GM23338 (cell line): ENCODE measurements around the gene ZBTB24. TPM values are rescaled to one million over a fixed set of nuclear protein-coding genes. Genes with fewer than 3 reads are reported as not detected.
"Not testable (repeated sequence)": the region's sequence is repeated elsewhere in the genome, so short reads cannot be mapped to it uniquely, and the experiment has no call there.

Experiments
- ATAC-seq: fragments of 200-7000 bp; cut with Tn5 transposase; 3 replicates; pipeline ENCODE4 v1.9.1; 2020
- DNase-seq: peaks from one replicate; pipeline ENCODE4 v3.0.0-alpha.2; 2015; ENCODE audit warnings: low spot score
- H2AFZ ChIP-seq: fragments of 200-600 bp; sonication (generic); 2 replicates; pipeline ENCODE4 v1.8.0; 2016; ENCODE audit warnings: antibody characterized with exemption, mild to moderate bottlenecking, moderate library complexity
- H3F3A ChIP-seq: fragments of 200-600 bp; sonication (generic); replicated peaks from 2 replicates; pipeline ENCODE4 v1.8.0; 2017; ENCODE audit warnings: antibody characterized with exemption, mixed run types, low read depth
- H3K27ac ChIP-seq: fragments of 200-600 bp; sonication (generic); 2 replicates; pipeline ENCODE4 v1.6.1; 2016; ENCODE audit warnings: low read depth
- H3K27me3 ChIP-seq: fragments of 200-600 bp; sonication (generic); 2 replicates; pipeline ENCODE4 v1.8.0; 2016; ENCODE audit warnings: mild to moderate bottlenecking, mixed run types, moderate library complexity; ENCODE audit not compliant: insufficient read depth
- H3K36me3 ChIP-seq: fragments of 200-600 bp; sonication (generic); 2 replicates; pipeline ENCODE4 v1.8.0; 2016; ENCODE audit warnings: mild to moderate bottlenecking; ENCODE audit not compliant: insufficient read depth
- H3K4me1 ChIP-seq: fragments of 200-600 bp; sonication (generic); 2 replicates; pipeline ENCODE4 v1.8.0; 2016; ENCODE audit warnings: mild to moderate bottlenecking, moderate library complexity; ENCODE audit not compliant: insufficient read depth
- H3K4me2 ChIP-seq: fragments of 200-600 bp; sonication (generic); 2 replicates; pipeline ENCODE4 v1.7.1; 2017; ENCODE audit warnings: mixed run types
- H3K4me3 ChIP-seq: fragments of 200-600 bp; sonication (generic); 2 replicates; pipeline ENCODE4 v1.6.1; 2016; ENCODE audit warnings: mixed run types
- H3K79me2 ChIP-seq: fragments of 200-600 bp; sonication (generic); replicated peaks from 2 replicates; pipeline ENCODE4 v1.8.0; 2017; ENCODE audit warnings: mild to moderate bottlenecking; ENCODE audit not compliant: insufficient read depth
- H3K9me2 ChIP-seq: fragments of 200-600 bp; sonication (generic); 2 replicates; pipeline ENCODE4 v1.8.0; 2017; ENCODE audit not compliant: insufficient read depth
- H4K20me1 ChIP-seq: fragments of 200-600 bp; sonication (generic); replicated peaks from 2 replicates; pipeline ENCODE4 v1.8.0; 2017; ENCODE audit warnings: mild to moderate bottlenecking; ENCODE audit not compliant: insufficient read depth
- H3K27ac Mint-ChIP-seq: 2 replicates; pipeline ENCODE4 v1.8.0; 2020; ENCODE audit warnings: inconsistent platforms, mild to moderate bottlenecking, moderate library complexity, mixed read lengths
- H3K27me3 Mint-ChIP-seq: 3 replicates; pipeline ENCODE4 v1.8.0; 2022; ENCODE audit warnings: low read depth, mild to moderate bottlenecking, moderate library complexity, mixed read lengths, inconsistent platforms; ENCODE audit not compliant: insufficient read depth, poor library complexity
- H3K36me3 Mint-ChIP-seq: 3 replicates; pipeline ENCODE4 v1.8.0; 2021; ENCODE audit warnings: low read depth, mild to moderate bottlenecking, inconsistent platforms, moderate library complexity, mixed read lengths
- H3K4me1 Mint-ChIP-seq: 3 replicates; pipeline ENCODE4 v1.8.0; 2020; ENCODE audit warnings: mild to moderate bottlenecking, inconsistent platforms, mixed read lengths
- H3K4me3 Mint-ChIP-seq: 3 replicates; pipeline ENCODE4 v1.8.0; 2021; ENCODE audit warnings: moderate library complexity, mild to moderate bottlenecking, inconsistent platforms, mixed read lengths
- H3K9me3 Mint-ChIP-seq: 3 replicates; pipeline ENCODE4 v1.8.0; 2020; ENCODE audit warnings: moderate library complexity, mild to moderate bottlenecking, inconsistent platforms, mixed read lengths
- CREB1 ChIP-seq: fragments of 250-450 bp; sonication (Bioruptor Pico); IDR thresholded peaks from 2 replicates; pipeline ENCODE4 v1.5.0; 2020; ENCODE audit warnings: low read depth, mild to moderate bottlenecking, moderate library complexity
- EZH2 ChIP-seq: fragments of 200-600 bp; sonication (generic); IDR thresholded peaks from one replicate; pipeline ENCODE4 v1.8.0; 2017; ENCODE audit warnings: antibody characterized with exemption, mild to moderate bottlenecking, low read depth; ENCODE audit not compliant: unreplicated experiment
- JUNB ChIP-seq: IDR thresholded peaks from one replicate; pipeline ENCODE4 v1.6.1; 2016; ENCODE audit warnings: antibody characterized with exemption; ENCODE audit not compliant: unreplicated experiment
- NANOG ChIP-seq: IDR thresholded peaks from 2 replicates; pipeline ENCODE4 v1.6.1; 2016; ENCODE audit warnings: antibody characterized with exemption, borderline replicate concordance
- POLR2AphosphoS5 ChIP-seq: IDR thresholded peaks from 2 replicates; pipeline ENCODE4 v1.6.1; 2016; ENCODE audit warnings: antibody characterized with exemption, low read depth
- ZNF114 ChIP-seq: fragments of 250-450 bp; sonication (Bioruptor Pico); IDR thresholded peaks from 2 replicates; pipeline ENCODE4 v1.5.0; 2020; ENCODE audit warnings: mild to moderate bottlenecking, moderate library complexity
- ZNF331 ChIP-seq: fragments of 250-450 bp; sonication (Bioruptor Pico); IDR thresholded peaks from 2 replicates; pipeline ENCODE4 v1.5.0; 2020; ENCODE audit warnings: low read depth, mild to moderate bottlenecking, moderate library complexity
- polyA plus RNA-seq: library from polyadenylated mRNA; unstranded; fragments of >200 nt; fragmentation: Nextera tagmentation; extraction: Ambion mirVana; gene quantifications from 2 replicates; pipeline ENCODE4 v1.2.1, GENCODE V29; 2016
- total RNA-seq: library from RNA; depleted of rRNA; stranded (reverse); fragments of >200 nt; shearing (Covaris generic); gene quantifications from 2 replicates; pipeline ENCODE4 v1.2.3, GENCODE V29; 2014
- TF ChIP-seq, protein P1 (sequence below): IDR thresholded peaks from one replicate; pipeline ENCODE4 v1.6.1; 2018; ENCODE audit warnings: antibody characterized with exemption; ENCODE audit not compliant: unreplicated experiment
- TF ChIP-seq, protein P2 (sequence below): fragments of 250-450 bp; sonication (Bioruptor Pico); IDR thresholded peaks from 2 replicates; pipeline ENCODE4 v1.5.0; 2020; ENCODE audit warnings: mild to moderate bottlenecking, moderate library complexity

The ZBTB24 gene
- total and polyA plus RNA-seq, 2 experiments from 2014 or later = 7.9 to 22.0 TPM

DNA sequence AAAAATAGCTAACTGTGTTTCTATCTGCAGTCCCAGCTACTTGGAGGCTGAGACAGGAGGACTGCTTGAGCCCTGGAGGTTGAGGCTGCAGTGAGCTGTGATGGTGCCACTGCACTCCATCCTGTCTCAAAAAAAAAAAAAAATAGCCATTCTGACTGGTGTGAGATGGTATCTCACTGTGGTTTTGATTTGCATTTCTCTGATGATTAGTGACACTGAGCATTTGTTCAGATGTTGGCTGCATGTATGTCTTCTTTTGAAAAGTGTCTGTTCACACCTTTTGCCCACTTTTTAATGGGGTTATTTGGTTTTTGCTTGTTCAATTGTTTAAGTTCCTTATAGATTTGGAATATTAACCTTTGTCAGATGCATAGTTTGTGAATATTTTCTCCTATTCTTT, 36.6 kb upstream of the ZBTB24 start:
- H3K27me3 Mint-ChIP-seq, H3K27ac ChIP-seq, H3K27me3 ChIP-seq, H2AFZ ChIP-seq, H3K4me1 Mint-ChIP-seq, H3K79me2 ChIP-seq, H3K4me3 ChIP-seq, H3K36me3 Mint-ChIP-seq, ATAC-seq, H3K9me2 ChIP-seq, H3K36me3 ChIP-seq, H3K4me3 Mint-ChIP-seq, H3K4me2 ChIP-seq, H3K4me1 ChIP-seq, H3K27ac Mint-ChIP-seq, H4K20me1 ChIP-seq, H3F3A ChIP-seq, DNase-seq: not testable (repeated sequence)
- peaks cover 13% of the 10 kb centered on the region for H3K9me3 Mint-ChIP-seq

DNA sequence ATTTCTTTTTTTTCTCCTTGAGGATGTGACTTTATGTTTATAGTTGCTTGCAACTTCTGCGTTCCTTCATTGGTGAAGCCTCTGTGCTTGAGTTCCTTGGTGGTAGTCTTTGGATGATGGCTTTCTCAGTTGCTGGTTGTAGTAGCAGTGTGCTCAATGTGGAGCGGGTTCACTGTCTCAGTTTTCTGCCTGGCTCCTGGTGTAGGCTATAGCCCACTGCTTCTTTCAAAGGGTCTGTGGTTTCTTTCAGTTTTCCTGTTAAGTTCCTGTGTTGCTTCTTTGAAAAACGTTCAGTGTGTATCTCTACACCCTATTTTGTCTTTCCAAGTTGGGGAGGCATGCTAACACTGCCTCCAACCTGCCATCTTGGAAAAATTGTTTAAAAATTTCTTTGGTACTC, 33.9 kb upstream of the ZBTB24 start:
- TF ChIP-seq ZNF331 (CRISPR knock-in tag) (no peak), POLR2AphosphoS5 (no peak), ZNF114 (no peak), NANOG (no peak), JUNB (no peak), CREB1 (no peak), EZH2 (no peak)
- TF ChIP-seq, protein P1, sequence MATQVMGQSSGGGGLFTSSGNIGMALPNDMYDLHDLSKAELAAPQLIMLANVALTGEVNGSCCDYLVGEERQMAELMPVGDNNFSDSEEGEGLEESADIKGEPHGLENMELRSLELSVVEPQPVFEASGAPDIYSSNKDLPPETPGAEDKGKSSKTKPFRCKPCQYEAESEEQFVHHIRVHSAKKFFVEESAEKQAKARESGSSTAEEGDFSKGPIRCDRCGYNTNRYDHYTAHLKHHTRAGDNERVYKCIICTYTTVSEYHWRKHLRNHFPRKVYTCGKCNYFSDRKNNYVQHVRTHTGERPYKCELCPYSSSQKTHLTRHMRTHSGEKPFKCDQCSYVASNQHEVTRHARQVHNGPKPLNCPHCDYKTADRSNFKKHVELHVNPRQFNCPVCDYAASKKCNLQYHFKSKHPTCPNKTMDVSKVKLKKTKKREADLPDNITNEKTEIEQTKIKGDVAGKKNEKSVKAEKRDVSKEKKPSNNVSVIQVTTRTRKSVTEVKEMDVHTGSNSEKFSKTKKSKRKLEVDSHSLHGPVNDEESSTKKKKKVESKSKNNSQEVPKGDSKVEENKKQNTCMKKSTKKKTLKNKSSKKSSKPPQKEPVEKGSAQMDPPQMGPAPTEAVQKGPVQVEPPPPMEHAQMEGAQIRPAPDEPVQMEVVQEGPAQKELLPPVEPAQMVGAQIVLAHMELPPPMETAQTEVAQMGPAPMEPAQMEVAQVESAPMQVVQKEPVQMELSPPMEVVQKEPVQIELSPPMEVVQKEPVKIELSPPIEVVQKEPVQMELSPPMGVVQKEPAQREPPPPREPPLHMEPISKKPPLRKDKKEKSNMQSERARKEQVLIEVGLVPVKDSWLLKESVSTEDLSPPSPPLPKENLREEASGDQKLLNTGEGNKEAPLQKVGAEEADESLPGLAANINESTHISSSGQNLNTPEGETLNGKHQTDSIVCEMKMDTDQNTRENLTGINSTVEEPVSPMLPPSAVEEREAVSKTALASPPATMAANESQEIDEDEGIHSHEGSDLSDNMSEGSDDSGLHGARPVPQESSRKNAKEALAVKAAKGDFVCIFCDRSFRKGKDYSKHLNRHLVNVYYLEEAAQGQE = no peak
- TF ChIP-seq, protein P2, sequence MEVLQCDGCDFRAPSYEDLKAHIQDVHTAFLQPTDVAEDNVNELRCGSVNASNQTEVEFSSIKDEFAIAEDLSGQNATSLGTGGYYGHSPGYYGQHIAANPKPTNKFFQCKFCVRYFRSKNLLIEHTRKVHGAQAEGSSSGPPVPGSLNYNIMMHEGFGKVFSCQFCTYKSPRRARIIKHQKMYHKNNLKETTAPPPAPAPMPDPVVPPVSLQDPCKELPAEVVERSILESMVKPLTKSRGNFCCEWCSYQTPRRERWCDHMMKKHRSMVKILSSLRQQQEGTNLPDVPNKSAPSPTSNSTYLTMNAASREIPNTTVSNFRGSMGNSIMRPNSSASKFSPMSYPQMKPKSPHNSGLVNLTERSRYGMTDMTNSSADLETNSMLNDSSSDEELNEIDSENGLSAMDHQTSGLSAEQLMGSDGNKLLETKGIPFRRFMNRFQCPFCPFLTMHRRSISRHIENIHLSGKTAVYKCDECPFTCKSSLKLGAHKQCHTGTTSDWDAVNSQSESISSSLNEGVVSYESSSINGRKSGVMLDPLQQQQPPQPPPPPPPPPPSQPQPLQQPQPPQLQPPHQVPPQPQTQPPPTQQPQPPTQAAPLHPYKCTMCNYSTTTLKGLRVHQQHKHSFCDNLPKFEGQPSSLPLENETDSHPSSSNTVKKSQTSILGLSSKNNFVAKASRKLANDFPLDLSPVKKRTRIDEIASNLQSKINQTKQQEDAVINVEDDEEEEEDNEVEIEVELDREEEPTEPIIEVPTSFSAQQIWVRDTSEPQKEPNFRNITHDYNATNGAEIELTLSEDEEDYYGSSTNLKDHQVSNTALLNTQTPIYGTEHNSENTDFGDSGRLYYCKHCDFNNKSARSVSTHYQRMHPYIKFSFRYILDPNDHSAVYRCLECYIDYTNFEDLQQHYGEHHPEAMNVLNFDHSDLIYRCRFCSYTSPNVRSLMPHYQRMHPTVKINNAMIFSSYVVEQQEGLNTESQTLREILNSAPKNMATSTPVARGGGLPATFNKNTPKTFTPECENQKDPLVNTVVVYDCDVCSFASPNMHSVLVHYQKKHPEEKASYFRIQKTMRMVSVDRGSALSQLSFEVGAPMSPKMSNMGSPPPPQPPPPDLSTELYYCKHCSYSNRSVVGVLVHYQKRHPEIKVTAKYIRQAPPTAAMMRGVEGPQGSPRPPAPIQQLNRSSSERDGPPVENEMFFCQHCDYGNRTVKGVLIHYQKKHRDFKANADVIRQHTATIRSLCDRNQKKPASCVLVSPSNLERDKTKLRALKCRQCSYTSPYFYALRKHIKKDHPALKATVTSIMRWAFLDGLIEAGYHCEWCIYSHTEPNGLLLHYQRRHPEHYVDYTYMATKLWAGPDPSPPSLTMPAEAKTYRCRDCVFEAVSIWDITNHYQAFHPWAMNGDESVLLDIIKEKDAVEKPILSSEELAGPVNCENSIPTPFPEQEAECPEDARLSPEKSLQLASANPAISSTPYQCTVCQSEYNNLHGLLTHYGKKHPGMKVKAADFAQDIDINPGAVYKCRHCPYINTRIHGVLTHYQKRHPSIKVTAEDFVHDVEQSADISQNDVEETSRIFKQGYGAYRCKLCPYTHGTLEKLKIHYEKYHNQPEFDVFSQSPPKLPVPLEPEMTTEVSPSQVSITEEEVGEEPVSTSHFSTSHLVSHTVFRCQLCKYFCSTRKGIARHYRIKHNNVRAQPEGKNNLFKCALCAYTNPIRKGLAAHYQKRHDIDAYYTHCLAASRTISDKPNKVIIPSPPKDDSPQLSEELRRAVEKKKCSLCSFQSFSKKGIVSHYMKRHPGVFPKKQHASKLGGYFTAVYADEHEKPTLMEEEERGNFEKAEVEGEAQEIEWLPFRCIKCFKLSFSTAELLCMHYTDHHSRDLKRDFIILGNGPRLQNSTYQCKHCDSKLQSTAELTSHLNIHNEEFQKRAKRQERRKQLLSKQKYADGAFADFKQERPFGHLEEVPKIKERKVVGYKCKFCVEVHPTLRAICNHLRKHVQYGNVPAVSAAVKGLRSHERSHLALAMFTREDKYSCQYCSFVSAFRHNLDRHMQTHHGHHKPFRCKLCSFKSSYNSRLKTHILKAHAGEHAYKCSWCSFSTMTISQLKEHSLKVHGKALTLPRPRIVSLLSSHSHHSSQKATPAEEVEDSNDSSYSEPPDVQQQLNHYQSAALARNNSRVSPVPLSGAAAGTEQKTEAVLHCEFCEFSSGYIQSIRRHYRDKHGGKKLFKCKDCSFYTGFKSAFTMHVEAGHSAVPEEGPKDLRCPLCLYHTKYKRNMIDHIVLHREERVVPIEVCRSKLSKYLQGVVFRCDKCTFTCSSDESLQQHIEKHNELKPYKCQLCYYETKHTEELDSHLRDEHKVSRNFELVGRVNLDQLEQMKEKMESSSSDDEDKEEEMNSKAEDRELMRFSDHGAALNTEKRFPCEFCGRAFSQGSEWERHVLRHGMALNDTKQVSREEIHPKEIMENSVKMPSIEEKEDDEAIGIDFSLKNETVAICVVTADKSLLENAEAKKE = no peak

More for the DNA sequence above, 33.9 kb upstream of the ZBTB24 start:
- Mint-ChIP-seq H3K4me3 (no peak overlapping the region), H3K27ac (no peak overlapping the region), H3K4me1 (peaks cover 14% of the 10 kb centered on the region), H3K9me3 (peaks cover under 1% of the 10 kb centered on the region; the same call in 1 of the 3 replicates), H3K36me3 (peaks cover under 1% of the 10 kb centered on the region; the same call in 1 of the 3 replicates), H3K27me3 (no peaks in the 10 kb centered on the region)
- Histone ChIP-seq H3K27ac (no peak overlapping the region), H3K9me2 (no peaks in the 10 kb centered on the region; the same call in none of the 2 replicates), H3K79me2 (no peaks in the 10 kb centered on the region), H3K4me1 (peaks cover 17% of the 10 kb centered on the region), H3K27me3 (no peaks in the 10 kb centered on the region), H3K4me2 (no peak overlapping the region), H3F3A (no peaks in the 10 kb centered on the region), H3K36me3 (no peaks in the 10 kb centered on the region), H4K20me1 (no peaks in the 10 kb centered on the region), H3K4me3 (no peak overlapping the region), H2AFZ (no peak overlapping the region)
- no peak for DNase-seq
- no peak for ATAC-seq
